ENCODE measurements around the gene SLC28A1.
A peak's percentile ranks its signal among the peaks of the same experiment; 100 is the strongest.

Gene SLC28A1

DNA sequence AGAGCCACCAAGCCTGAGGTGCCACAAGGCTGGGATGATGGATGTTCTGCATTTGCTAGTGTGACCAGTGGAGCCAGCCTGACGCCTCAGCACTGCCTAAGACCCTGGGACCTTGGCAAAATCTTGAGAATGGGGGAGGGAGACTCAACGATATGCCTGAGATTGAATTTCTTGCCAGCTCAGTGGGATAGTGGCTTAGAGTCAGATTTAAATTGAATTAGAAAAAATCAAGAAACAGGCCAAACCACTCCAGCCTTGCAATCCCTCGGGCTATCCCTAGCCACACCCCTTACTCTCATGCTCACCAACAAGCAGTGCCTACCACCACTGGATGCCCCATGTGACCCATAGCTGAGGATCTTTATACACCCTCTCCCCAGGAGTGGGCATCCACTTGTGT is 78.5 kb downstream of the SLC28A1 start:
- no peaks in the 10 kb centered on the region for H3K27me3 ChIP-seq (ENCODE audit: control insufficient read depth in 1 of 2, insufficient read depth in 2 of 2, low read length in 2 of 2)
- H3K27ac ChIP-seq (ENCODE audit: low read depth, low read length): no peak overlapping the region
- H3K9me3 ChIP-seq (ENCODE audit: control insufficient read depth in 1 of 2, low read length in 2 of 2): no peaks in the 10 kb centered on the region
- H3K4me1 ChIP-seq (ENCODE audit: control insufficient read depth in 1 of 2, insufficient read depth in 2 of 2, low read length in 2 of 2): no peaks in the 10 kb centered on the region
- H3K36me3 ChIP-seq (ENCODE audit: control insufficient read depth in 1 of 2, insufficient read depth in 2 of 2, low read length in 2 of 2): no peaks in the 10 kb centered on the region
- no peak overlapping the region for H3K4me3 ChIP-seq (ENCODE audit: low read depth in 1 of 2, low read length in 2 of 2)
- no peak overlapping the region for H3K9ac ChIP-seq (ENCODE audit: low read depth in 1 of 2, low read length in 2 of 2)

DNA sequence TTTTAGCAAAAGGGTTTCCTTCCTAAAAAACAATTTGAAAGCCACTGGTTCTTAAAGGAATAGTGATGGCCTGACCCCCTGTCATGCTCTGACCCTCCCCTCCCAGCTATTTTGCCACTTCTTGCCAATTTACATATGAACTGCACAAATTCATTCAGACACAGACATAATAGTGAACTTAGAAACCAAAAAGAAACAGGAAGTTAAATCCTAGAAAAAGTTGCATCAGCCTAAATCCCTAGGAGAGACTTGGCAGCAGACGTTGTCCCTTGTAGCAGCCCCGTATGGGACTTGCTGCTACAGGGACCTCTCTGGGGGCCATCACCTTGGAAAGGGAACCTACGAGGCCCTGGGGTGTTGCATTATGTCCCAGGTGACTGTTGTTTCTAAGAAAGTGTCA is 82.9 kb downstream of the SLC28A1 start:
- H3K4me1 ChIP-seq (ENCODE audit: control insufficient read depth in 1 of 2, insufficient read depth in 2 of 2, low read length in 2 of 2): no peaks in the 10 kb centered on the region

DNA sequence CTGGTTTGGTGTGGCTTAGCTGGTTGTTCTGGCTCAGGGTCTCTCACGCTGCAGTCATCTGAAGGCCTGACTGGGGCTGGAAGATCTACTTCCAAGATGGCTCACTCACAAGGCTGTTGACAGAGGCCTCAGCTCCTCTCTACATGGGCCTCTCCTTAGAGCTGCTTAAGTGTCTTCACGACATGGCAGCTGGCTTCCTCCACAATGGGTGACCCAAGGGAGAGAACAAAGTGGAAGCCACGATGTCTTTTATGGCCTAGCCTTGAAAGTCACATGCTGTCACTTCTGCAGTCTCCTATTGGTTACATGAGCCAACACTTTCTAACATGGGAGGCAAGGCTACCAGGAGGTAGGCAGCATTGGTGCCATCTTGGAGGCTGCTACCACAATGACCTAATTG is 83.8 kb downstream of the SLC28A1 start:
- H3K27ac ChIP-seq (ENCODE audit: low read depth, low read length): no peak overlapping the region
- H3K27me3 ChIP-seq (ENCODE audit: control insufficient read depth in 1 of 2, insufficient read depth in 2 of 2, low read length in 2 of 2): no peaks in the 10 kb centered on the region

More for the DNA sequence above, 82.9 kb downstream of the SLC28A1 start:
- H3K27me3 ChIP-seq (ENCODE audit: control insufficient read depth in 1 of 2, insufficient read depth in 2 of 2, low read length in 2 of 2): no peaks in the 10 kb centered on the region
- no peak overlapping the region for H3K4me3 ChIP-seq (ENCODE audit: low read depth in 1 of 2, low read length in 2 of 2)
- no peaks in the 10 kb centered on the region for H3K36me3 ChIP-seq (ENCODE audit: control insufficient read depth in 1 of 2, insufficient read depth in 2 of 2, low read length in 2 of 2)
- no peaks in the 10 kb centered on the region for H3K9me3 ChIP-seq (ENCODE audit: control insufficient read depth in 1 of 2, low read length in 2 of 2)
- no peak overlapping the region for H3K27ac ChIP-seq (ENCODE audit: low read depth, low read length)
- no peak overlapping the region for H3K9ac ChIP-seq (ENCODE audit: low read depth in 1 of 2, low read length in 2 of 2)

DNA sequence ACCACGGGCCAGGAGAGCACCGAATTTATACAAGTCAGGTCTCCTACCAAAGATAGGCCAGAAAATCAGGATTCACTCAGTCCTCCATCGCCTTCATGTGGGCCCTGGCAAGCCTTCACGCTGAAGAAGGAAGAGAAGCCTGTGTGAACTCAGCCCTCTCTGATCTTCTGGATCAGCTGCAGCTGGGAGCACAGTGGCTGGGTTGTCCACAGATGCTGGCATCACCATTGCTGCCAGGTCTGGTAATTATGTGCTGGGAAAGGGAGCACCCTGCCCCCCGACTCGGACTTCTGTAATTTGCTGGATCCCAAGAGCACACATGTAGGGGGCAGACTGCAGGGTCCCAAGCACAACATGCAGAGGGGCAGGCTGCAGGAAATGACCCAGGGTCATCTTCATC is 84.8 kb downstream of the SLC28A1 start:
- Histone ChIP-seq H3K27me3 (ENCODE audit: control insufficient read depth in 1 of 2, insufficient read depth in 2 of 2, low read length in 2 of 2) (no peaks in the 10 kb centered on the region), H3K4me1 (ENCODE audit: control insufficient read depth in 1 of 2, insufficient read depth in 2 of 2, low read length in 2 of 2) (no peaks in the 10 kb centered on the region), H3K27ac (ENCODE audit: low read depth, low read length) (no peak overlapping the region), H3K9ac (ENCODE audit: low read depth in 1 of 2, low read length in 2 of 2) (no peak overlapping the region), H3K4me3 (ENCODE audit: low read depth in 1 of 2, low read length in 2 of 2) (no peak overlapping the region), H3K9me3 (ENCODE audit: control insufficient read depth in 1 of 2, low read length in 2 of 2) (no peaks in the 10 kb centered on the region), H3K36me3 (ENCODE audit: control insufficient read depth in 1 of 2, insufficient read depth in 2 of 2, low read length in 2 of 2) (no peaks in the 10 kb centered on the region)

More for the DNA sequence above, 83.8 kb downstream of the SLC28A1 start:
- Histone ChIP-seq H3K4me3 (ENCODE audit: low read depth in 1 of 2, low read length in 2 of 2) (no peak overlapping the region), H3K4me1 (ENCODE audit: control insufficient read depth in 1 of 2, insufficient read depth in 2 of 2, low read length in 2 of 2) (no peaks in the 10 kb centered on the region), H3K9ac (ENCODE audit: low read depth in 1 of 2, low read length in 2 of 2) (no peak overlapping the region), H3K9me3 (ENCODE audit: control insufficient read depth in 1 of 2, low read length in 2 of 2) (no peaks in the 10 kb centered on the region), H3K36me3 (ENCODE audit: control insufficient read depth in 1 of 2, insufficient read depth in 2 of 2, low read length in 2 of 2) (no peaks in the 10 kb centered on the region)

DNA sequence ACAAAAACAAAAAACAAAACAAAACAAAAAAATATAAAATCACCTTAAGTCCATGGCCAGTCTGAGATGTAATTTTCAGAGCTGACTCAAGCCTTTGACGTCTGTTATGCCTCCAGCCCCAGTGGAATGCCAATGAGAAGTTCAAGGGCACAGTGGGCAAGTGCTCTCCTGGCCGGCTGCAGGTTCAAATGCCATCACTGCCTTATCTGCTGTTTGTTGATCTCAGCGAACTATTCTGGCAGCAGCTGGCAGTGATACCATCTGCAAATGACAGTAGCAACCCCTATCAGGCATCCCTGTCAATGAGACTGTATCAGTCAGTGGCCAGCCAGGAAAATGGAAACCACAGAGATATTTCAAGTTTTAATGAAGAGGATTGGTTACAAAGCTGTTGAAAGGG is 86.4 kb downstream of the SLC28A1 start:
- Histone ChIP-seq H3K27ac (ENCODE audit: low read depth, low read length) (no peak overlapping the region), H3K4me1 (ENCODE audit: control insufficient read depth in 1 of 2, insufficient read depth in 2 of 2, low read length in 2 of 2) (no peaks in the 10 kb centered on the region), H3K4me3 (ENCODE audit: low read depth in 1 of 2, low read length in 2 of 2) (no peak overlapping the region), H3K9ac (ENCODE audit: low read depth in 1 of 2, low read length in 2 of 2) (no peak overlapping the region), H3K27me3 (ENCODE audit: control insufficient read depth in 1 of 2, insufficient read depth in 2 of 2, low read length in 2 of 2) (no peaks in the 10 kb centered on the region), H3K9me3 (ENCODE audit: control insufficient read depth in 1 of 2, low read length in 2 of 2) (no peaks in the 10 kb centered on the region), H3K36me3 (ENCODE audit: control insufficient read depth in 1 of 2, insufficient read depth in 2 of 2, low read length in 2 of 2) (no peaks in the 10 kb centered on the region)

DNA sequence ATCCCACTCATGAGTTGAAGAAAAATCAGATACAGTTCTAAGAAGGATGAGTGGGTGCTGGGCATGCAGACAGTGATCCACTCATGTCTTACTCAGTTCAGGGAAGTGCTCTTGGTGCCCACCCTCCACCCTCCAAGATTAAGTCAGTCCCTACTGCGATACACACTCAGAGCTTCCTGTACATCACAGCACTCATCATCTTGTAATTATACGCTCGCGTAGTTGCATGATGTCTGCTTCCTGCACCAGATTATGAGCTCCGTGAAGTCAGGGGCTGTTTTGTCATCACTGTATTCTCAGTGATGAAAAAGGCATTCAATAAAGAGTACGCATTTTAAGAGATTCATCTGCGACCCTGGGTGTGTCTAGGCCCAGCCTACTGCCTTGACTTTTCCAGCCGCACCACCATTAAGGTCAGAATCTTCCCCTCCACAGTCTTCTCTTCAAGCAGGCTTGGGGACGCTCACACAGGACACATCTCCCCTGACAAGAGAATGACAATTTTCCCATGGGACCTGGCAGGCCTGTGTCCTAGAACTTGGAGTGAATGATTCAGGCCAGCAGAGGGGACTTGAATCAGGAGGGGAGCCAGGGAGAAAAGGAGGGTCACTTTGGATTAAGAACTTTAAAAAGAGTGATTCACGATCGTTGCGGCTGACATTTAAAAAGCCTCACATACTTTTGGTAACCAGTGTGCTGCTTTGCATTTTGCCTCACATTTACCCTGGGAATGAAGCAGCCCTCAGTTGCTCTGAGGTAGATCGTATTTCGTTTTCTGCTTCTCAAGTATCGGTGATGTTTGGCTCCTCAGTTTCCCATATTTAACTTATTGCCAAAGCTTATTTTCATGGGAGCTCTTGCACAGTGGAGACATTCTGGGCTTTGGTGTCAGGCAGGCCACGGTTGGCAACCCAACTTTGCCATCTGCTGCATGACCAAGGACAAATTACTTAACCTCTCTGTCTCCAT is 89.3 kb downstream of the SLC28A1 start:
- H3K4me3 ChIP-seq (ENCODE audit: low read depth in 1 of 2, low read length in 2 of 2): no peak overlapping the region
- H3K36me3 ChIP-seq (ENCODE audit: control insufficient read depth in 1 of 2, insufficient read depth in 2 of 2, low read length in 2 of 2): no peaks in the 10 kb centered on the region
- H3K9ac ChIP-seq (ENCODE audit: low read depth in 1 of 2, low read length in 2 of 2): no peak overlapping the region
- H3K4me1 ChIP-seq (ENCODE audit: control insufficient read depth in 1 of 2, insufficient read depth in 2 of 2, low read length in 2 of 2): peaks cover 0 to 3% of the 10 kb centered on the region in 2 donors
- no peaks in the 10 kb centered on the region for H3K27me3 ChIP-seq (ENCODE audit: control insufficient read depth in 1 of 2, insufficient read depth in 2 of 2, low read length in 2 of 2)
- H3K27ac ChIP-seq (ENCODE audit: low read depth, low read length): no peak overlapping the region
- H3K9me3 ChIP-seq (ENCODE audit: control insufficient read depth in 1 of 2, low read length in 2 of 2): no peaks in the 10 kb centered on the region

DNA sequence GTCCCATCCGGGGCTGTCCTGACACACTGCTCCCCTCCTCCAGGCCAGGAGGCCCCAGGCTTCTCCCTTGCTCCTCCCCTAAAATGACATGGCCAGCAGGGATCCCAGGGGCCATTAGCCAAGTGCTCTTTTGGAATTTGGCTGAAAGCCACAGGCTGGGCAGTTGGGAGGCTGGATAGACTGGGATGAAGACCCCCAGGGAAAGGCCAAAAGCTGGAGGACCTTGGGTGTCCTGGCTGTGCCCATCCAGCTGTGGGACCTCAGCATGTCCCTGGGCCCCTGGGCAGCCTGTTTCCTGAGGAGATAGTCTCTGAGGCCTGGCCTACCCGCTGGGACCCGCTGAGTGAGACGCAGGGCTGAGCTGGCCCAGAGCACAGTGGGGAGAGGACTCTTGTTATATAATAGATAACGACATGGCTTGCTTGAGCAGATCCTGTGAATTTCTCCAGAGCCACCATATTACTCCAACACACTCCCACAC is 91.4 kb downstream of the SLC28A1 start:
- no peak overlapping the region for H3K27ac ChIP-seq (ENCODE audit: low read depth, low read length)
- no peaks in the 10 kb centered on the region for H3K36me3 ChIP-seq (ENCODE audit: control insufficient read depth in 1 of 2, insufficient read depth in 2 of 2, low read length in 2 of 2)
- no peaks in the 10 kb centered on the region for H3K27me3 ChIP-seq (ENCODE audit: control insufficient read depth in 1 of 2, insufficient read depth in 2 of 2, low read length in 2 of 2)
- H3K9ac ChIP-seq (ENCODE audit: low read depth in 1 of 2, low read length in 2 of 2): no peak overlapping the region
- peaks cover 7 to 13% of the 10 kb centered on the region in 2 donors for H3K4me1 ChIP-seq (ENCODE audit: control insufficient read depth in 1 of 2, insufficient read depth in 2 of 2, low read length in 2 of 2)
- H3K9me3 ChIP-seq (ENCODE audit: control insufficient read depth in 1 of 2, low read length in 2 of 2): no peaks in the 10 kb centered on the region
- H3K4me3 ChIP-seq (ENCODE audit: low read depth in 1 of 2, low read length in 2 of 2): no peak overlapping the region

DNA sequence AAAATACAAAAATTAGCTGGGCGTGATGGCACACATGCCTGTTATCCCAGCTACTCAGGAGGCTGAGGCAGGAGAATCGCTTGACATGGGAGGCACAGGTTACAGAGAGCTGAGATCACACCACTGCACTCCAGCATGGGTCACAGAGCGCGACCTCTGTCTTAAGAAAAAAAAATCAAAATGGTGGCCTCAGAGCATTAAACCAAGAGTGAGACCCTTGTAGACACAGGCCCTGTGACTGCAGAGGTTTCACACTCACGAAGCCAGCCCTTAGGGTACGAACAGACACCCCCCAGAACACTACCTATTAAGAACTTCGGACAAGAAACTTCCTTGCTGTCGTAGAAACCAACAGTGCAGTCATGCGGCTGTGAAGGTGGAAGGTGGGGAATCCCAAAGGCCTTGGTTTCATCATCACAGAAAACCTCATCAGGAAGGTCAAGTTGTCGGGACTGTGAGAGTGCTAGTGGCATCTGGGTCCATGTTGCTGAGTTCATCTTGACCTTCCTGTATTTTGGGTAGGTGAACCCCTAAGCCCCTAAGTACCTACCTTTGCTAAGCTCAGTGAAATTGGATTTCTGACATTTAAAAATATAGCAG is 92.4 kb downstream of the SLC28A1 start:
- H3K27me3 ChIP-seq (ENCODE audit: control insufficient read depth in 1 of 2, insufficient read depth in 2 of 2, low read length in 2 of 2): no peaks in the 10 kb centered on the region
- H3K27ac ChIP-seq (ENCODE audit: low read depth, low read length): no peak overlapping the region
- H3K4me3 ChIP-seq (ENCODE audit: low read depth in 1 of 2, low read length in 2 of 2): no peak overlapping the region
- H3K4me1 ChIP-seq (ENCODE audit: control insufficient read depth in 1 of 2, insufficient read depth in 2 of 2, low read length in 2 of 2): peaks cover 7 to 13% of the 10 kb centered on the region in 2 donors
- no peak overlapping the region for H3K9ac ChIP-seq (ENCODE audit: low read depth in 1 of 2, low read length in 2 of 2)
- H3K36me3 ChIP-seq (ENCODE audit: control insufficient read depth in 1 of 2, insufficient read depth in 2 of 2, low read length in 2 of 2): no peaks in the 10 kb centered on the region
- H3K9me3 ChIP-seq (ENCODE audit: control insufficient read depth in 1 of 2, low read length in 2 of 2): no peaks in the 10 kb centered on the region

DNA sequence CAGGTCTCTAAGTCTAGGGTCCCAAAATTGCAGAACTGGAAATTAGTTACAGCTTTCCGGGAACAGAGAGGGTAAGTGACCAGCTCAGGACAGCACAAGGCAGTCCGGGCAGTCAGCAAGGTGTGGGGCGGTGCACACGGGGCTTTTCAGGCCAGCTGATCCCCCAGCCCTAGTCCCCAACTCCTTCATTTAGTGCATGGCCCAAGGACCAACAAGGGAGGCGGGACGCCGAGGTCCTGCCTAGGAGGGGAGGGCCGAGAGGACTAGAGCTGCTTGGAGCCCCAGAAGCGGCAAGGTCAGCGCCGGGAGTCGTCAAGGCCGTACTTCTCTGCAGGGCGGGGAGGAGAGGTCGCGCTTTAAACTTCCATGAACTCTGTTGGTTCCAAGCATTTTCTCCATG is 95.2 kb downstream of the SLC28A1 start:
- Histone ChIP-seq H3K27ac (ENCODE audit: low read depth, low read length) (no peak overlapping the region), H3K27me3 (ENCODE audit: control insufficient read depth in 1 of 2, insufficient read depth in 2 of 2, low read length in 2 of 2) (no peaks in the 10 kb centered on the region), H3K4me1 (ENCODE audit: control insufficient read depth in 1 of 2, insufficient read depth in 2 of 2, low read length in 2 of 2) (peaks cover 21 to 27% of the 10 kb centered on the region in 2 donors), H3K9ac (ENCODE audit: low read depth in 1 of 2, low read length in 2 of 2) (peak overlapping the region in 1 of 2 donors; percentile 59), H3K4me3 (ENCODE audit: low read depth in 1 of 2, low read length in 2 of 2) (peak overlapping the region; percentile 92 to 95), H3K9me3 (ENCODE audit: control insufficient read depth in 1 of 2, low read length in 2 of 2) (no peaks in the 10 kb centered on the region), H3K36me3 (ENCODE audit: control insufficient read depth in 1 of 2, insufficient read depth in 2 of 2, low read length in 2 of 2) (no peaks in the 10 kb centered on the region)

All from duodenal mucosa (tissue), 2 donors.